ENCODE results near the gene LNPEP.
A peak's percentile ranks its signal among the peaks of the same experiment; 100 is the strongest.

The LNPEP gene

DNA sequence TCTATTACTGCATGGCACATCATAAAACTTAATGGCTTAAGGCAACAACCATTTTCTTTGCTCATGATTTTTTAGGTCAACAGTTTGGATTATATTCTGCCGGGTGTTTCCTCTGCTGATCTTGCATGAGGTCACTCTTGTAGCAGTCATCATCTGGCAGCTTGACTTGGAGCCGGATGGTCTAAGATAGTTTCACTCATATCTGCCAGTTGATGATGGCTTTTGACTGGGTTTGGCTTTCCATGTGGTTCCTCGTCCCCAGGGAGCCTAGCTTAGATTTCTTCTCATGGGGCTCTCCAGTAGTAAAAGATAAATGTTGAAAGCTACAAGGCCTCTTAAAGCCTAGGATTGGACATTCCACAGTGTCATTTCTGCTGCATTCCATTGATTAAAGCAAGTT is 27.4 kb downstream of the LNPEP start:
- no peak for DNase-seq

DNA sequence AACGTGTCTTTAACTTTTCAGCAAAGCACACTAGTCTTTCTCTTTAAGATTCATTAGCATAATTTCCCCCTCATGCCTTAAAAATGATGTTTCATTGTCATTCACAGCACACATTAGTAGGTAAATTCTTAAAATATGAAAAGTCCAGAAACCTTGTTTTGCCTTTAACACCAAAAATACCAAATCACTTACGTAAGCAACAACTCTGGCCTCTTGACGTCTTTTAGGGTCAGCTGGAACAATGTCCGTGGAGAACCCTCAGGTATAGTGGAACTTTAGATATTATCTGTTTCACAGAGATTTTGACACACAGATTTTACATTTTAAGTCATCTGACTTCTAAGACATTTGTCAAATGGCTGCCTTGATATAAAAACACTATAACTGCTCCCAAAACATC is 30.9 kb downstream of the LNPEP start:
- DNase-seq, result no peak

DNA sequence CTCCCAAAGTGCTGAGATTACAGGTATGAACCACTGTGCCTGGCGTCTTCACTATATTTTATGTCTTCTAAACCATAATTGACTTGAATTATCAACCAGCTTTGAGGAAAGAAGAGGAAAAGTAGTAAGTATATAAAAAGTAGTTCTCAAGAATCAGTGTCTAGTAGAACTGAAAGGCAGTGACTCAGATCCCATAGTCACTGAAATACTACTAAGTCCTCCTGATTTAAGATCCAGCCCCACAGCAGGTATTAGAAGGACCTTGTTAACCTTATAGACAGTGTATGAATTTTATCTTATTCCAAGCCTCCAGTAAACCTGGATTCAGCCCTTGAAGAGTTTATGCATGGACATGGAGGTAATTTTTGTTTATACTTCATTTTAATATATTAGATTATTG is 31.5 kb downstream of the LNPEP start:
- no peak for DNase-seq

DNA sequence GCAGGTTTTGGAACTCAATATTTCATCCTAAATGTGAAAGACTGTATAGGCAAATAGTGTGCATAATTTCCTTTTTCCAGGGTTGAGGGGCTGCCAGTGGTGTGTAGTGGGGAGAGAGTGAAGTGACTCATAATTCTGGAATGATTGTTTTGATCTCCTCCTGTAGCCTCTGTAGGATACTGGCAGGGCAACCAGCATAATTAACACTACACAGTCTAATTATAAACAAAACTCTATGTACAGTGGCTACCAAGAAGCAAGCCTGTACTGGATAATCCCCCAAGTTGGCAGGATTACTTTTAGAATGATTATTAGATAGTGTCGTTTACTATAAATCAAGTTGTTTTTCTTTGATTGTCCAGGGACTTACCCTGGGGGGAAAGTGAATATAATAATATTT is 32.2 kb downstream of the LNPEP start:
- DNase-seq, result no peak

DNA sequence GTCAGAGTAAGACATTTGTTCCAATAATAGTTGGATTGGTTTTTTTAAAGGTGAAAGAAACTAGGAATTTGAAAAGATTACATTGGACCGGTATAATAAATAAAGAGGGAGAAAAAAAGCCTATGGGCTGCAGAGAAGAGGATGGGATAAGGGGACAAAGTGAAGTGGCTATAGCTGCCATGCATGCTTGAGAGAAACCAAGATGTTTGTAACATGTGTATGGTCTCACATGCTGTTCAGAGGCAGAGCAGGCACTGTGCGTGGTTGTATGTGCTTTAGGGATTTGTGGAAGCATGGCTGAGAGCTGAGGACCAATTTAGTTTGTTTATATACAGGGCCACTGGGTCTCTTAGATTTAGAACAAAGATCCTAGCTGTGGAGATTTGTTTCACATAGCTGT is 32.7 kb downstream of the LNPEP start:
- DNase-seq, result no peak

DNA sequence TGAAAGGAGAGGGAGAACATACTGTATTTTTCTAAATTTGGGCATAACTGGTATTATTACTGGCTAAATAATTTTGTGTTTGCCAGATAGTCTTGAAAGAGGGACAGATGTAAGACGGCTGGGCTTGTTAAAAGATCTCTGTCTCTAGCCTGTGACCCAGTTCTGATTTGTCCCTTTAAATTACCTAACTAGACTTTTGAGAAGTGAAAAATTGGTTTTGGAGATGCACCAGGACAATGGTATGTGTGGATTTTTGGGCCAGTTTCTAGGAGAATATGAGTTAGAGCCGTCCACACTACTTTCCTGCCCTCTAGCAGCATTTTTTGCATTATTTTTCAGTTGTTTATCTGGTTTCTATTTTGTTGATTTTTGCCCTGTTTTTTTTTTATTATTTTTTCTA is 33.5 kb downstream of the LNPEP start:
- no peak for DNase-seq

DNA sequence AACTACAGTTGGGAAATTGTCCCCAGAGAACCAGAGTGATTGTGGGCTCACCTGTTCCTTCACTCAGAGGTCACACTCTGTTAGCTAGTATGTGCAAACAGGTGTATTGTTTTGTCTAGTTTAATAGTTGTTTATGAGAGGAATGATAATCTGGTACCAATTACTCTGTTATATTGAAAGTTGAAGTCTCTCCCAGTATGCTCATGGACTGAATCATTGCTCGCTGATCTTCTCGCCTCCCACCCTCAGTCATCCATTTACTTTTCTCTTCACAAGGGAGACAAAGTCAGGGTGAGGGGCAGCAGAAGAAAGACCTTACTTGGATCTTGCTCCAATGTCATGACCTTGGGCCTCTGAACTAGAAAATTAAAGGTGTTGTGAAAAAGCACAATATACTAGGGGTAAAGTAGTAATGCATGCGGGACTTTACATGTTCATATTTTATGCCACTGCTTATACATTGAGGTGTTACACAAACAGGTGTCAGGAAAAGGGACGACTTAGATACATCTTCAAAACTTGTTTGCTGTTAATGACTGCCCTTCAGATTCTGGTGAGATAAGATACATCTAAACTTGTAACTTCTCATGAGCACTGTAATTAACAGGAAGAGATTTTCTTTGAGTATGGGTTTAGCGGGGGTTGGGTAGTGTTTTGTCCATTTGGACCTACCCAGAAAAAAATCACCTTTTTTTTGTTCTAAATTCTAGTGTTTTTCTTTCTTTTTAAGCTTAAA is 36.9 kb downstream of the LNPEP start:
- DNase-seq, result no peak

DNA sequence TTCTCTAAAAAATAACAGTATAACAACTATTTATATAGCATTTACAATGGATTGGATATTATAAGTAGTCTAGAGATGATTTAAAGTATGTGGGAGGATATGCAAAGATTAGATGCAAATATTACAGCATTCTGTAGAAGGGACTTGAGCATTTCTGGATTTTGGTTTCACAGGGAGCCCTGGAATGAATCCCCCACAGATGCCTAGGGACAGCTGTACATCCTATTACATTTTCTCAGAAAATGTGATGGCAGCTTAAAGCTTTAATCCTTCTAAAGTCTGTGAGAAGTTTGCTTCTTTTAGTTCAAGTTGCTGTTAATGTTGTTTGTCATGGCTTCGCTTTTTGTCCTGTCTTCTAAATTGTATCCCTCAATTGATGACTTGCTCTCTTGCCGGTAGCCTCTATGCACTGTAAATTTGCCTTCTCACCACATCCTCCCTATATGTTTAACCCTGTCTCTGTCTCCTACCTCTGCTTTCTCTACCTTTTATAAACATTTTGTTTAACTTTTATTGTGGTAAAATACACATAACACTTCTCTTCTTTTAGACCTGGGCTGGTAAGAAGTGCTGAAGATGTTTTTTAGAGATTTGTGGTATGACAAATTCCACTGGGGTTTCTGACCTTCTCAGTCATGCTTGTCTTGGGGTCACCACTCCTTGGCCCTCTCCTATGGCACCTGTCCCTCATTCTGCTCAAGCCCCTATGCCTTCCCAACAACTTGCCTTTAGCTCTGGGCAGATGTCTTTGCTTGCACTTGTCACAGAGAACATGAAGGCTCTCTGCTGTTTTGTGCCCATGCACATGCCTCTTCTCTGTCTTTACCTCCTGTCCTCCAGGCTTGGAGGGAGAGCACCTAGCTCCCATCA is 37.9 kb downstream of the LNPEP start:
- no peak for DNase-seq

DNA sequence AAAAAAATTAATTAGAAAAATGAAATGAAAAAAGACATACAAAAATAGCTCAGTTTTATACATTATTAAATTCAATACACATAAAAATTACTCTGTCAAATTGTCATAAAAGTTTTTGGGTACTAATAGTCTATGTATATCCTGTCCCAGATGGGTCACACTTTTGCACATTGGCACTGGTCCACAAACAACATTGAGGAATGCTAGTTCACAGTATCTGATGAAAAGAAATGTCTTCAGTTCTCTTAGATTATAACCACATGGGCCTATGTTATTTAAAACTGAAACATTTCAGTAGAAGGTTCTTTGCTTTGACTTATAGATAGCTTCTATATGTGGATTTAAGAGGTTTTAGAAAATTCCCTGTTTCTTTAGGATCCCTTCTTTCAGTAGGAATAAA is 39.8 kb downstream of the LNPEP start:
- no peak for DNase-seq

DNA sequence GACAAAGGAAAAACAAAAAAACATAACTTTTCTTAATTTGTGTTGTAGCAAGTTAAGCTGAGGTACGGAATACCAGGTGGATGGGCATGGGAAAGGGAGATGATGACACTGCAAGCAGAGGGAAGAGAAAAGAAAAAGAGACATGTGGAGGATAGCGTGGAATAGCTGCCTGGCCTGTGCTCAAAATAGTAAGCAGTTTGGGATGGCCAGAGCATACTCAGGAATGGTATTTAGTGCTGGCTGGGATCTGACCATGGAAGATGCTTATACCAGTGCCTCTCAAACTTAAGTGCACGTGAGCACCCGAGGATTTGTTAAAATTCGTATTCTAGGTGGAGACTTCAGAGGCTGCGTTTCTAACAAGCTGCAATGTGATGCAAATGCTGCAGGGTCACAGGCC is 41.3 kb downstream of the LNPEP start:
- no peak for DNase-seq

DNA sequence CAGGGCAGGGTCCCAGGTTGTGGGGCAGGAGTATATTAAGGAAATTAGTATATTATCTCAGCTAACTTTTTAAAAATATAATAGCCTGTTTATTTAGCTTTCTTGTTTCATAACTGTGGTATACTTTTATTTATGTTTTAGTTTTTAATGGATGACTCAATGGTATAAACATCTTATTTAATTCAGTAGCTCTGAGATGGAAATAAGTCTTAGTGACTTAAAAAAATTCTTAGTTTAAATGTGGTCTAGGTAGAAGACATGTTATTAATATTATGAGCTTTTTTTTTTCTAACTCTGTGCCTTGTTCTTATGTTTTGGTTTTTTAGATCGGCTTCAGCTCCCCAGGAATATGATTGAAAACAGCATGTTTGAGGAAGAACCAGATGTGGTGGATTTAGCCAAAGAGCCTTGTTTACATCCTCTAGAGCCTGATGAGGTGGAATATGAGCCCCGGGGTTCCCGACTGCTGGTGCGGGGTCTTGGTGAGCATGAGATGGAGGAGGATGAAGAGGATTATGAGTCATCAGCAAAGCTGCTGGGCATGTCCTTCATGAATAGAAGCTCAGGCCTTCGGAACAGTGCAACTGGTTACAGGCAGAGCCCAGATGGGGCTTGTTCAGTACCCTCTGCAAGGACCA is 43.1 kb downstream of the LNPEP start:
- DNase-seq, result no peak

DNA sequence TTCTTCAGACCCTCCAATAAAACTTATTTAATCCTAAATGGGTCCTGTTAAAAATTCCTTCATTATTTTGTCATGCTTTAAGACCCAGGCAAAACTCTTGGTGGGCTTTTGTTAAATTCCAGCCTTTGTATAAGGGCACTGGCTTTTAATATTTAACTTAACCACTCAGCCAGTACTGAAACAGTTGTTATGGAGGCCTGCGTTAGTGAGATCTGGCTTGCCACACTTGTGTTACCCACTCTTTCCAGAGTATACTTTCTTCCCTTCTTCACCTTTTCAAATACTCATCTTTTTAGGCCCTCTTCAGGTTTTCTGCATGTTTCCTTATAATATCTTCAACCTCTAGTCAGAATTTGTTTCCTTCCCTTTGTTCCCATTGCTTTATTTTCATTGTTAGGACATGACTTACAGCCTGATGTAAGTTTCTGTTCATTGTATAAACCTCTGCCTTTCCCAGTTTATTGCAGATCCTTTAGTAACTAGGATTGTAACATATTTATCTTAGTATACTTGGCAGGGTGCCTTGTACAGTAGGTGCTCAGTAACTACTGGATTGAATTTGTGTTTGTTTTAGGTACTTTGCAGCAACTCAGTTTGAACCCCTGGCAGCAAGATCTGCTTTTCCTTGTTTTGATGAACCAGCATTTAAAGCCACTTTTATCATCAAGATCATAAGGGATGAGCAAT is 48.8 kb downstream of the LNPEP start:
- no peak for DNase-seq

DNA sequence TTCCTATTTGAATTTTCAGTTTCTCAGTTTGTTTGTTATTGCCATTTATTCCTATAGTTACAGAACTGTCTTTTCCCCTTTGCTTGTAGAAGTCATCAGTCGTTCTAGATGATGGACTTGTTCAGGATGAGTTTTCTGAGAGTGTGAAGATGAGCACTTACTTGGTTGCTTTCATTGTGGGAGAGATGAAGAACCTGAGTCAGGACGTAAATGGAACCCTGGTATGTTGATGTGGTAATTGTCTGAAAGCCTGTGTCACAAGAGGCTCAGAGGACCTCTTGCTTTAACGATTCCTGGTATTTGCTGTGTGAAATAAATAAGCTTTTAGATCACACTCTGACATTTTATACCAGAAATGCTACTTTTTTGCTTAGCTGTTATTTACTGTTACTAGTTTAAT is 50.6 kb downstream of the LNPEP start:
- no peak for DNase-seq

DNA sequence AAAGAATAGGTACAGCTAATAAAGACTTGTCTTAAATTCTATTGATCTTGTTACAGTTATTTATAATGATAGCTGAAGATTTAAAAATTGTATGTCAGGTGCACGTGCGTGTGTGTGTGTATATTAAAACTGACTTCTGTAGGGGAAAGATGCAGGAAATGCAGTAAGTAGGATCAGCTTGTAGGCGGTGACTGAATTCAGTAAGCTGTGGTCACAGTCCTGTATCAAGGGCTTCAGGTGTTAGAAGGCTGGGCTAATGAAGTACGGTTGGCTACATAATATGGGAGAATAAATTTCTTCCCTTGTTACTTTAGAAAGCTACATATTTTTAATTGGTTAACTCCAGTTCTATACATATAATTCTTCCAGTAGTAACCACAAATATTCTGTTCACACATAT is 54.2 kb downstream of the LNPEP start:
- DNase-seq, result no peak

DNA sequence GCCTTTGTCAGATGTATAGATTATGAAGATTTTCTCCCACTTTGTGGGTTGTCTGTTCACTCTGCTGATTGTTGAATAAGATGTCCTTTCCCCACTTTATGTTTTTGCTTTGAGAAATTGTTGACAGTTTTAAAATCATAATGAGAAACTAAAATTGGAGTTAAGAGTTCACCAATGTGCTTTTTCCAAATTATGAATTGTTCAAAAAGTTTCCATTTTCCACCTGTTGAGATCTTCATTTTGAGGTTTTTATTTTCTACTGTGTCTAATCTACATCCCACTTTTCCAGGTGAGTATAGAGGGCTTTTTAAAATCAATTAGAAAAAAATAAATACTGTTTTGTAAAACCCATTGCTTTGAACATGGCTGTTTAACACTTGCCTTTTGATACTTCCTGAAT is 55.8 kb downstream of the LNPEP start:
- DNase-seq, result no peak

DNA sequence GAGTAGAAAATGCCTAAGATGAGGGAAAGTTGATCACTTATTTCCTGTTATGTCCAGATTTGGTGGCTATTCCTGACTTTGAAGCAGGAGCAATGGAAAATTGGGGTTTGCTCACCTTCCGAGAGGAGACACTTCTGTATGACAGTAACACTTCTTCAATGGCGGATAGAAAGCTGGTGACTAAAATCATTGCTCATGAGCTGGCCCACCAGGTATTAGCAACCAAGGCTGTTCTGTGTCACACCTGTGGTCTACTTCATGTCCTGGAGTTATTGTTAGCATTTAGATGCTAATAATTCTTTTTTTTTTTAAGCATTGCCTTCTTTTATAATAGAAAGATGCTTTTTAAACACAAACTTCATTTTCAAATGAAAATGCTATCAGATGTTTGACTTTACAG is 57.9 kb downstream of the LNPEP start:
- DNase-seq, result no peak

DNA sequence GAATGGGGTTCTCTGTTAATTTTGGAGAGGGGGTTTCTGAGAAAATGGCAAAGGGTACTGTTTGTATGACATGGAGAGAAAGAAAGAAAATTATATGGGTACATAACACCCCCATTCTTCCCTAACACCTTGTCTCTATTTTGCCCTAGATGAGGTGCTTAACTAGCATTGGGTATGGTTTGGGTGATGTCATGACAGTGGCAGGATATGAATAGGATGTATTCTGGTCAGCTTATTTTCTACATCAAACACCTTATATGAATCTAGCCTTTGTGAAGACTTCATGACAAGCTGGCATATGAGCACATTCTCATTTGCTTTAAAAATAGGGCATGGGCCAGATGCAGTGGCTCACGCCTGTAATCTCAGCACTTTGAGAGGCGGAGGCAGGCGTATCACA is 58.6 kb downstream of the LNPEP start:
- no peak for DNase-seq

DNA sequence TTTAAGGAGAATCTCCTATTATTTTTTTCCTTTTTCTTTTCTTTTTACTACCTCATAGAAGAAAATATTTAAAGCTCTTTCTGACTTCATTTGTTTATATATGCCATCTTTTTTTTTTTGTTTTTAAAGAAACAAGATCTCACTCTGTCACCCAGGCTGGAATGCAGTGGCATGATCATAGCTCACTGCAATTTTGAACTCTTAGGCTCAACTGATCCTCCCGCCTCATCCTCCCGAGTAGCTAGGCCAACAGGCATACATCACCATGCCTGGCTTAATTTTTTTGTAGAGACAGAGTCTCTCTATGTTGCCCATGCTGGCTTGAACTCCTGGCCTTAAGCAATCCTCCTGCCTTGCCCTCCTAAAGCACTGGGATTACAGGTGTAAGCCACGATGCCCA is 59.5 kb downstream of the LNPEP start:
- no peak for DNase-seq

DNA sequence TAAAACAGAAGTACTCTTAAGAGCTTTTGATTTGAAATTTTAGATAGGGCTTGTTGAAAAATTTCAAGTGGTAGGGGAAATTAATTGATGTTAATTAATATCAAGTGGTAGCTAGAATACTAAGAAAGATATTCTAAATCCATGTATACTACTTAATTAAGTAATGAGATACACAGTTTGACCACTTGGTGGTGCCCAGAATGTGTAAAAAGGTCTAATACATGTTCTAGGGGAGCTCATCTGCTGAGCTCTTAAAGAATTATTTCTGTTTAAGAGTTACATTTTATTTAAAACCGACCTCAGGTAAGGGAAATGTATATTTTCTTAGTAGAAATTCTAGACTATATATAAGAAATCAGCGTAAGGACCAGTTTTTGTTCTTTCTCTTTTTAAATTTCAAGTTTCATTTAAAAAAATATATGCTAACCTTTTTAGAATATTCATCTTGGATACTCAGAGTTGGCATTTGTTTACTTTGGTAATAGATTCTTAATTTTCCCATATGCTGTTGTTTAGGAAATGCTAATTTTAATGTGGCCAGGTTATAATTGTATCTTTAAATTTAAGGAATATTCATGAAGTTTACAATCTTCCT is 61.5 kb downstream of the LNPEP start:
- DNase-seq, result peak; percentile 18 to 42

DNA sequence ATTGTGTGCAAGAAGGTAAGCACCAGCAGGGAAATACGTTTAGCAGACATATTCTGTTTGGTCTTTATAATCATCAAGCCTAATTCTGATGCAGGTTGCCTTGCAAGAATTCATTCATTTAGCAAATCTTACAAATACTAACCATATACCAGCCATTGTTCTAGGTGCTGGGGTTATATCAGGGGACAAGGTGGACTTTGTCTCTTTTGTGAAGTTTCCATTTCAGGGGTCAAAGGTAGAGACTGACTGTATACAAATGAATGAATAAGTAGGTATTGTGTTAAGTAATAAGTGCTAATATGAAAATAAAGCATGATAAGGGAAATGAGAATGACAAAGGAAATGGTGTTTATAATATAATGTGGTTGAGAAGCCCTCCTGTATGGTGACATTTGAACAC is 64.0 kb downstream of the LNPEP start:
- no peak for DNase-seq

DNA sequence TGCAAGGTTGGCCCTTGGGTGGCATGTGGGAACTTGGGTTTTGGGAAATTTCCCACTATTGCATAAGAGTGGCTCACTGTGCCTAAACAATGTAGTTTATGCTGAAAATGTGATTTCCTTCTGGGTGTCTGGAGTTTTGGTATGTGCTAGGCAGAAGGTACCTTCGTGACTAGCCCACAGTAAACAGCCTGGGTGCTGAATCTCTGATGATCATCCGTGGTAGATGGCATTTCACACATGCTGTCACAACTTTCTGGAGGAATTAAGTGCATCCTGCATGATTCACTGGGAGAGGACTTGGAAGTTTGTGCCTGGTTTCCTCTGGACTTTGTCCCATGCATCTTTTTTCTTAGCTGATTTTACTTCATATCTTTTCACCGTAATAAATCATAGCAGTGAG is 64.5 kb downstream of the LNPEP start:
- DNase-seq, result no peak

DNA sequence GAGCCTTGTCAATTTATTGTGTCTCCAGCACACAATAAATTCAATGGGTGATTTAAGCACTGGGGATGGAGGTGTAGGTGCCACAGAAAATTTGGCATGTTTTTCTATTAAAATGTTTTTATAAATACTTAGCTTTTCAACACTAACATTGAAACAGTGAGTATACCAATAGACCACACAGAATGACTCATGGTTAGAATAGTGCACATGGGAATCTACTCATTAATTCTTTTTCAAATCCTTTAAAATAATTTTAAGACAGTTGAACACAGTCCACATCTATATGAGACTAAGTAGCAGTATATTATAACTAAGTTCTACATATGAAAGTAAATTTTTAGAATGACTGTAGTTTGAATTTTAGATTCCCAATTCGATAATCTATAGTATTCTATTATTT is 67.1 kb downstream of the LNPEP start:
- no peak for DNase-seq

DNA sequence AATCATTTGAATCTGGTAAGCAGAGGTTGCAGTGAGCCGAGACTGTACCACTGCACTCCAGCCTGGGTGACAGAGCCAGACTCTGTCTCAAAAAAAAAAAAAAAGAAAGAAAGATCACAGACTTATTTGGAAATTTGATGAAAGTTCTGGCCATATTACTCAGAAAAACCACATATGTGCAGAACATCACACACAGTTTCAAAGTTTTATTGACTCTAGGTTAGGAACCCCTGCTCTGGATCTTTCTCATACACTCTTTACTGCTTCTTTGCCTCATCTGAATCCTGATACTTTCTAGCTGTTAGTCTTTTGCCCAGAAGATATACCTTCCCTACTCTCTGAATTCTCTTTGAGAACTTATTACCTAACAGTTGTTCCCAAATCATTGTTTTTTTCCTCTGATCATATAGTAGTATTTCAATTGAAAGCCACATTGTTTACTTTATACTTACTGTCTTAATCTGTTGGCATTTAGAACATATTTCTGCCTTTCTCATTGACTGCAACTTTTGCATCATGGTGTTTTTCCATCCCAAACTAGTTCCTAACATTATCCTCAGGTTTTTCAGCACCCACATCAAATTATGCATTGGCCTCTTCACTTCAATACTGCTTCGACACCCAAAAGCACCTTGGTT is 68.7 kb downstream of the LNPEP start:
- no peak for DNase-seq

Data from activated CD4-positive, alpha-beta T cell treated with anti-CD3 and anti-CD28 coated beads for 4 hours (primary cell).